ENCODE data around the gene TRAPPC13. TPM values are rescaled to one million over a fixed set of nuclear protein-coding genes. Genes with fewer than 3 reads are reported as not detected.

Gene TRAPPC13
- total RNA-seq, 4 donors from 2014 or later, result 3.0 to 24.1 (median 11.9) TPM

DNA sequence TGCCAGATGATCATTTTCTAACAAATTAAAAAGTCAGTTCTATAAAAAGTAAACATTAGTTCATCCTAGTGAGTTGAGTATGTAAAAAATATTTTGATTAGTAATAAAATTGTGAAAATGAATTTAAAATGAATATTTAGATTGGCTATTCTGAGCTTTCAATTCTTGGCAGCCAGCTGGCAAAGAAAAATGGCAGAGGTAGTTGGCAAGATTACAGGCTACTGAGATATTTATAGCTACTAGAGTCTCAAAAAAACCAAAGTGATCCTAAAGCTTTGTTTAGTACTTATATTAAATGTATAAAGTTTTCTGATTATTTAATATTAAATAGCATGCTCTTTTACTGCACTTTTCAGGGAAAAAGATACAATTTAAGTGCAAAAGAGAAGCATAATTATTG is 72.1 kb downstream of the TRAPPC13 start:
- no peak for DNase-seq
- H3K9me3 ChIP-seq, result no peaks in the 10 kb centered on the region
- H3K4me1 ChIP-seq, result no peaks in the 10 kb centered on the region
- H3K27me3 ChIP-seq, result no peaks in the 10 kb centered on the region
- in situ Hi-C loops (cut with MboI; ENCODE audit: low pct_ligation_motif_present in 1 of 4, low pct_unique_long_range_greater_than_20kb in 1 of 4, low sequenced_read_pairs in 3 of 4), result no loop called here
- no peak overlapping the region for H3K27ac ChIP-seq
- TF ChIP-seq CTCF (IDR thresholded peaks at IDR 0.05) (no peak), POLR2AphosphoS5 (IDR thresholded peaks at IDR 0.05) (no peak), EP300 (IDR thresholded peaks at IDR 0.05; ENCODE audit: low read depth) (no peak), POLR2A (IDR thresholded peaks at IDR 0.05) (no peak)
- no peak overlapping the region for H3K4me3 ChIP-seq
- no peaks in the 10 kb centered on the region for H3K36me3 ChIP-seq
- intact Hi-C loops (cut with DNase I; ENCODE audit: low total_unique reads), result no loop called here

- Histone ChIP-seq H3K9me3 (no peaks in the 10 kb centered on the region), H3K4me3 (no peak overlapping the region), H3K4me1 (no peaks in the 10 kb centered on the region), H3K36me3 (no peaks in the 10 kb centered on the region), H3K27me3 (no peaks in the 10 kb centered on the region), H3K27ac (no peak overlapping the region)
- intact Hi-C loops (cut with DNase I; ENCODE audit: low total_unique reads) (no loop called here), in situ Hi-C loops (cut with MboI; ENCODE audit: low pct_ligation_motif_present in 1 of 4, low pct_unique_long_range_greater_than_20kb in 1 of 4, low sequenced_read_pairs in 3 of 4) (no loop called here)
- no peak for DNase-seq
- 84 to 85% methylated on average over 4 of the region's 4 CpGs for WGBS, 2 donors (ENCODE audit: low coverage in 1 of 2)
- no peak for TF ChIP-seq POLR2A (IDR thresholded peaks at IDR 0.05)
- TF ChIP-seq POLR2AphosphoS5 (IDR thresholded peaks at IDR 0.05), result no peak
- no peak for TF ChIP-seq CTCF (IDR thresholded peaks at IDR 0.05)
- TF ChIP-seq EP300 (IDR thresholded peaks at IDR 0.05; ENCODE audit: low read depth), result no peak
Measured at GRCh38 chr5:65699338-65699737, 74.5 kb downstream of the TRAPPC13 start.

- no peak for TF ChIP-seq EP300 (IDR thresholded peaks at IDR 0.05; ENCODE audit: low read depth)
- TF ChIP-seq CTCF (IDR thresholded peaks at IDR 0.05), result no peak
- no peak for TF ChIP-seq POLR2A (IDR thresholded peaks at IDR 0.05)
- no peak for TF ChIP-seq POLR2AphosphoS5 (IDR thresholded peaks at IDR 0.05)
- in situ Hi-C loops (cut with MboI; ENCODE audit: low pct_ligation_motif_present in 1 of 4, low pct_unique_long_range_greater_than_20kb in 1 of 4, low sequenced_read_pairs in 3 of 4) (no loop called here), intact Hi-C loops (cut with DNase I; ENCODE audit: low total_unique reads) (no loop called here)
- H3K4me3 ChIP-seq, result no peak overlapping the region
- H3K4me1 ChIP-seq, result no peaks in the 10 kb centered on the region
- no peaks in the 10 kb centered on the region for H3K36me3 ChIP-seq
- no peaks in the 10 kb centered on the region for H3K27me3 ChIP-seq
- H3K9me3 ChIP-seq, result no peaks in the 10 kb centered on the region
- no peak overlapping the region for H3K27ac ChIP-seq
- no peak for DNase-seq
- 78 to 90% methylated on average over 3 of the region's 3 CpGs for WGBS, 2 donors (ENCODE audit: low coverage in 1 of 2)
Measured at GRCh38 chr5:65702036-65702435, 77.2 kb downstream of the TRAPPC13 start.

GRCh38 chr5:65704621-65705239 is 79.9 kb downstream of the TRAPPC13 start:
- Histone ChIP-seq H3K9me3 (no peaks in the 10 kb centered on the region), H3K27me3 (no peaks in the 10 kb centered on the region), H3K4me3 (no peak overlapping the region), H3K27ac (no peak overlapping the region), H3K4me1 (no peaks in the 10 kb centered on the region), H3K36me3 (no peaks in the 10 kb centered on the region)
- intact Hi-C loops (cut with DNase I; ENCODE audit: low total_unique reads) (no loop called here), in situ Hi-C loops (cut with MboI; ENCODE audit: low pct_ligation_motif_present in 1 of 4, low pct_unique_long_range_greater_than_20kb in 1 of 4, low sequenced_read_pairs in 3 of 4) (no loop called here)
- TF ChIP-seq POLR2A (IDR thresholded peaks at IDR 0.05), result no peak
- DNase-seq, result no peak
- 87 to 90% methylated on average over 2 of the region's 2 CpGs for WGBS, 2 donors (ENCODE audit: low coverage in 1 of 2)

GRCh38 chr5:65707663-65708062 is 82.8 kb downstream of the TRAPPC13 start:
- TF ChIP-seq CTCF (IDR thresholded peaks at IDR 0.05) (no peak), POLR2AphosphoS5 (IDR thresholded peaks at IDR 0.05) (no peak), POLR2A (IDR thresholded peaks at IDR 0.05) (no peak), EP300 (IDR thresholded peaks at IDR 0.05; ENCODE audit: low read depth) (no peak)
- in situ Hi-C loops (cut with MboI; ENCODE audit: low pct_ligation_motif_present in 1 of 4, low pct_unique_long_range_greater_than_20kb in 1 of 4, low sequenced_read_pairs in 3 of 4), result no loop called here
- Histone ChIP-seq H3K36me3 (no peaks in the 10 kb centered on the region), H3K4me1 (no peaks in the 10 kb centered on the region), H3K4me3 (no peak overlapping the region), H3K9me3 (no peaks in the 10 kb centered on the region), H3K27ac (no peak overlapping the region), H3K27me3 (no peaks in the 10 kb centered on the region)
- 91 to 98% methylated on average over 4 of the region's 4 CpGs for WGBS, 2 donors (ENCODE audit: low coverage in 1 of 2)
- intact Hi-C loops (cut with DNase I; ENCODE audit: low total_unique reads), result no loop called here
- no peak for DNase-seq
